Fibroblast of pulmonary artery (primary cell): ENCODE measurements around the gene TAF1D.

Source experiments
- DNase-seq: peaks from one replicate; pipeline ENCODE4 v3.0.0-alpha.2; 2010; ENCODE audit warnings: low read depth
- H3K4me3 ChIP-seq: replicated peaks from 2 replicates; pipeline ENCODE4 v1.5.1; 2011; ENCODE audit warnings: low read depth, mild to moderate bottlenecking, control low read depth, low read length, moderate library complexity
- TF ChIP-seq, protein P1 (sequence below): IDR thresholded peaks from 2 replicates; pipeline ENCODE4 v1.5.1; 2011; ENCODE audit warnings: mild to moderate bottlenecking, control low read depth, low read length, inconsistent platforms; ENCODE audit errors: missing control alignments

Gene TAF1D

DNA sequence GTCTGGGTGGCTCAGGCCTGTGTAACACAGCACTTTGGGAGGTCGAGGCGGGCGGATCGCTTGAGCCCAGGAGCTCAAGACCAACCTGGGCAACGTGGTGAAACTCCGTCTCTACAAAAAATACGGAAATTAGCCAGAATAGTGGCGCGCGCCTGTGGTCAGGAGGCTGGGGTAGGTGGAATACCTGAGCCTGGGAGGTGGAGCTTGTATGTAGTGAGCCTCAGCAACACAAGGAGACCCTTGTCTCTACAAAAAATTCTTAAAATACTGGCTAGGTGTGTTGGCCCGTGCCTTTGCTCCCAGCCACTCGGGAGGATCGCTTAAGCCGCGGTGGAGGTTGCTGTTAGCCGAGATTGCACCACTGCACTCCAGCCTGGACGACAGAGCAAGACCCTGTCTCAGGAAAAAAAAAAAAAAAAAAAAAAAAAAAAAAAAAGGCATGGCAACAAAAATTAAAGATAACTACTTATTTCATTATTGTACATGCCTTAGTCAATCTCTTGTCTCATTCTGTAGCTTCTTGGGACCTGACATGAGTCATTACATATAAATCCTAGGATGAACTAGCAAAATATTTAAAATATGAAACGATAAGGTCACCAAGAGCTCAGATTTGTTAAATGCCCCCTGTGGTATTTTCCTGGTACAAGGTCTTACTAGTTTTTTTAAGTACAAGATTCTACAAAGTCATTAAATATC lies 1.1 kb downstream of the TAF1D start:
- TF ChIP-seq, protein P1, sequence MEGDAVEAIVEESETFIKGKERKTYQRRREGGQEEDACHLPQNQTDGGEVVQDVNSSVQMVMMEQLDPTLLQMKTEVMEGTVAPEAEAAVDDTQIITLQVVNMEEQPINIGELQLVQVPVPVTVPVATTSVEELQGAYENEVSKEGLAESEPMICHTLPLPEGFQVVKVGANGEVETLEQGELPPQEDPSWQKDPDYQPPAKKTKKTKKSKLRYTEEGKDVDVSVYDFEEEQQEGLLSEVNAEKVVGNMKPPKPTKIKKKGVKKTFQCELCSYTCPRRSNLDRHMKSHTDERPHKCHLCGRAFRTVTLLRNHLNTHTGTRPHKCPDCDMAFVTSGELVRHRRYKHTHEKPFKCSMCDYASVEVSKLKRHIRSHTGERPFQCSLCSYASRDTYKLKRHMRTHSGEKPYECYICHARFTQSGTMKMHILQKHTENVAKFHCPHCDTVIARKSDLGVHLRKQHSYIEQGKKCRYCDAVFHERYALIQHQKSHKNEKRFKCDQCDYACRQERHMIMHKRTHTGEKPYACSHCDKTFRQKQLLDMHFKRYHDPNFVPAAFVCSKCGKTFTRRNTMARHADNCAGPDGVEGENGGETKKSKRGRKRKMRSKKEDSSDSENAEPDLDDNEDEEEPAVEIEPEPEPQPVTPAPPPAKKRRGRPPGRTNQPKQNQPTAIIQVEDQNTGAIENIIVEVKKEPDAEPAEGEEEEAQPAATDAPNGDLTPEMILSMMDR, result no peak
- H3K4me3 ChIP-seq, result peak overlapping the region; percentile 96
- peak; percentile 38 for DNase-seq

DNA sequence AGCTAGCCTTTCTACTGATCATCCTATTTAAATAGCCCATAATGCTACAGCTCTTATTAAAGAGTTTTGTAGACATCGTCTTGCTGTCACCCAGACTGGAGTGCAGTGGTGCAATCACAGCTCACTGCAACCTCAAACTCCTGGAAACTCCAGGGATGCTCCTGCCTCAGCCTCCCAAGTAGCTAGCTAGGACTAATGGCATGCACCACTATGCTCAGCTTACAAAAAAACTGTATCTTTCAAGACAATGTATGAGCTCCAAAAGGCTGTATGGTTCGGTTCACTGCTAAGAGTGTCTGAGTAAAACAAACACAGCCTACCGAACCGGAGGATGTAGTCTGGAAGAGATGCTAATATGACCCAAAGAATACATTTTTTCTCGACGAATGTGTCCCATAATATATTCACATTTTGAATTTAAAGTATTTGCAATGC lies 2.6 kb downstream of the TAF1D start:
- TF ChIP-seq, protein P1, result no peak
- peak overlapping the region; percentile 96 for H3K4me3 ChIP-seq
- no peak for DNase-seq

DNA sequence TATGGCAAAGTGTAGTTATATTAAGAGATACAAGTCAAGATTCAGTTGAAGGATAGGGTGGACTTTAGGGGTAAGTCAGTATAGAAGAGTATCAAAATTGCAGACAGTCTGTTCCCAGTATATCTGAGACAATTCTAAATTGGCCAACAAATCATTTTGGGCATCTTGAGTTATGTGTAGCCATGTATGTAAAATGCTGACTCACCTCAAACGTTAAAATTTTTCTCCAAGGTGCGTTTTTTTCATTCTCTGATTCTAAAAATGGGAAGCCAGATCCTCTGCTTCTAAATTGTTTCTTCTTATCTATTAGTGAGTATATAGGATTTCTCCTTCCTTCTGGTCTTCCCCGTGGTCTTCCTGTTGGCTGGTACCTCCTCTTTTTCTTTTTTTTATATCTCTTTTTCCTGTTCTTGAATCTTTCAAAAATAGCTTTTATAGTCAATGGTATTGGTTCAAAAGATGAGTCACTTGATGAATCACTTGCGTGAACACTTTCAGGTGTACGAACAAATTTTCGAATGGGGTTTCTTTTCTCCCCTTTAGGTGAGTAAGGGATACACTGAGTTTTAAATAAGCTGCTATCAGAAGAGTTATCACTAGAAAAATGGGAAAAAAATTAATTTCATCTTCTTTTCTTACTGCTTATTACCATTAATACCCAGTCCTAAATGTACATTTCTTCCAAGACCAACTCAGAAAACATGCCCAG lies 3.2 kb downstream of the TAF1D start:
- DNase-seq, result no peak
- peak overlapping the region; percentile 96 for H3K4me3 ChIP-seq
- TF ChIP-seq, protein P1, result no peak

DNA sequence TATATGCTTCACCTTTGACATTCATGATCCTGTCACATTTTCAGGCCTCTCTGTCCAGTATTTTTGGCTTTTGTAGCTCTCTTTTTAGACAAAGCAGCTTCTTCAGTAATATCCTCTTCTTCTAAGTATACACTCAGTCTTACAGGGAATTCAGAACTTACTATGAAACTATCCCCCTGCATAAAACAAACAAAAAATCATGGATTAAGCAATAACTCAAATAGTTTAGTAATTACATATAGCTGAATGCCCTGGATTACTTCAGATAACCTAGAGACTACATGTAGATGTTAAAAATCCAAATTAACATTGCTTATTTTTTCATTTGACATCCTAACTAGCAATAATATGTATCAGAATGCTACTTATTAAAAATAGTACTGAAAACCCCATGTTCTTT lies 5.2 kb downstream of the TAF1D start:
- peak; percentile 45 for DNase-seq
- H3K4me3 ChIP-seq, result no peak overlapping the region
- TF ChIP-seq, protein P1, result no peak

DNA sequence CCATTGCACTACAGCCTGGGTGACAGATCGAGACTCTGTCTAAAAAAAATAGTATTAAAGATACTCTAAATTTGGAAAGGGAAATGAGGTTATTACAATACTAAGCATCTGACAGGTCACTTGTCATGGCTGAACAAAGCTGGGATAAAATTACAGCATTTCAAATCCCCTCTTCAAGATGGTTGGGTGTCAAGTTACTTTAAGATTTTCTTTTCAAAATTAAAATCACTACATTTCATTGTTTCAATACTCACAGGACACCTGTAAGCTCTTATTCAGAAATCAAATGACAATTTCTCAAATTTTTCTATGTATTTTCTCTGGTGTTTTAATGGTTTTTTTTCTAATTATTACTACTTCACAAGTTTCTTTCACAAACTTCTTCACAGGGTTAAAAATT lies 5.7 kb downstream of the TAF1D start:
- TF ChIP-seq, protein P1, result no peak
- H3K4me3 ChIP-seq, result no peak overlapping the region
- DNase-seq, result no peak

DNA sequence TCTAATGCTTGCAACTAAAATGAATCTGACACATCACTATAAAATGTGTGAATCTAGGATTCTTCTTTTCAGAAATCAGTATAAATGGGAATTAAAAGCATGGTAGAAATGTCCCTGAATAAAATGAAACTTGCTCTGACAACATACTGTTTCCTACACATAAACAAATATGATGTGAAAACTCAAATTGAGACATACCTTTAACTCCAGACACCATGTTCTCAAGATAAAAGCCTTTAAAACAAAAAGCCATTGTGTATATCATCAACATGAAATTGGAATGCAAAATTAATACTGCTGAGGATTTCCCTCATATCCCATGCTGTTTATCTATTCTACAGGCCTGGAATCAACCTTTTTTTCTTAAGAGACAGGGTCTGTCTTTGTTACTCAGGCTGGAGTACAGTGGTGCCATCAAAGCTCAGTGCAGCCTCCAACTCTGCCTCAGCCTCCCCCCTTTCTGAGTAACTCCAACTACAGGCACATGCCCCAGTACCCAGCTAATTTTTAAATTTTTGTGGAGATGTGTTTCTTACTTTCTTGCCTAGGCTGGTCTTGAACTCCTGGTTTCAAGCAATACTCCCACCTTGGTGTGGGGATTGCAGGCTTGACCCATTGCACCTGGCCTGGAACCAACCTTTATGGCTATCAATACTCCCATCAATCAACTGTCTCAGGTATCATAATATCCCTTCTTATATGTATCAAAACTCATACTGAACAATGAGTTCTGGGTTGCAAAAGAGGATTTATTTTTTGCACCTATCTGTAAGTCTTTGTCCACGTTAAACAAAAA lies 6.7 kb downstream of the TAF1D start:
- TF ChIP-seq, protein P1, result no peak
- DNase-seq, result no peak
- H3K4me3 ChIP-seq, result no peak overlapping the region
